GM19452 (cell line): ENCODE data around the gene WNK1.
"Not testable (repeated sequence)": the region's sequence is repeated elsewhere in the genome, so short reads cannot be mapped to it uniquely, and the experiment has no call there.

Source experiments
- ATAC-seq: cut with Tn5 transposase; IDR thresholded peaks from one replicate; pipeline ENCODE4 v1.9.1; 2021; ENCODE audit not compliant: unreplicated experiment

WNK1 gene

GRCh38 chr12:740921-741320 lies 11.5 kb upstream of the WNK1 start:
- no peak for ATAC-seq

- ATAC-seq, result no peak
These were observed 2.6 kb upstream of the WNK1 start for GRCh38 chr12:749751-750270.

GRCh38 chr12:750366-751191 lies 1.8 kb upstream of the WNK1 start:
- no peak for ATAC-seq

- peak; percentile 44 for ATAC-seq
These were observed 984 bp upstream of the WNK1 start for GRCh38 chr12:751192-751998.

DNA sequence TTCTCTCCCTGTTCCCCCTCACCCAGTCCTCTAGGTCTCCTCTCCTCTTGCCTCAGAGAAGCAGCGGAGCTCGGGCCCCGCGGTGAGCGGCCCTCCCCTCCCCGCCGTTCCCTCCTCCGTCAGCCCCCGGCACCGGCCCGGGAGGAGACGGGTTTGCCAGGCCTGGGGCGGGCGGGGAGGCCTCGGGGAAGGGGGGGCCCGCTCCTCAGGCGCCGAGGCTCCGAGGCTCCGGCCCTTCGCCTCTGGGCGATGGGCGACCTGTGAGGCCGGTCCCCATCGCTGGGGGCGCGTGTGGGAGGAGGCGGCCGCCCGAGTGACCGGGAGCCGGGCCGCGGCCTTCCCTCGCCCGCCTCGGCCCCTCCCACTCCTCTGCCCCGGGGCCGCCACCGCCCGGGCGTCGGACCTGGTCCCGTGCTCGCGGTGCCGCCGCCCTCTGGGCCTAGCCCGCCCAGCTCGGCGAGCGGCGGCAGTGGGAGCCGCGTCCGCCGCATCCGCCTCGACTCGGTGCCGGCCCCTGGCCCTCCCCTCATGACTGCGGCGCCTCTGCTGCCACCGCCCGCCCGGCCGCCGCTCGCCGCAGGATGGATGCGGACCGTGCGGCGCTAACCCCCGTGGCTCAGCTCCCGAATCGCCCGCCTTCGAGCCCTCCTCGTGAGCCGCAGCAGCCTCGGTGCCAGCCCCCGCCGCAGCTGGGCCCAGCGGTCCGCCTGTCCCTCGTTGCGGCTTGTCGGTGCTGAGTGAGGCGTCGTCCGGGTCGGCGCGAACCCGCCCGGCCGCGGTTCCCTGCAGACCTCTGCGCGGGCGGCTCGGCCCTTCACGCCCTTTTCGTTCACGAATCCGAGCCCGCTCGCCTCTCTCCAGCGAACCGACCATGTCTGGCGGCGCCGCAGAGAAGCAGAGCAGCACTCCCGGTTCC lies 574 bp downstream of the WNK1 start:
- ATAC-seq, result peak; percentile 29

DNA sequence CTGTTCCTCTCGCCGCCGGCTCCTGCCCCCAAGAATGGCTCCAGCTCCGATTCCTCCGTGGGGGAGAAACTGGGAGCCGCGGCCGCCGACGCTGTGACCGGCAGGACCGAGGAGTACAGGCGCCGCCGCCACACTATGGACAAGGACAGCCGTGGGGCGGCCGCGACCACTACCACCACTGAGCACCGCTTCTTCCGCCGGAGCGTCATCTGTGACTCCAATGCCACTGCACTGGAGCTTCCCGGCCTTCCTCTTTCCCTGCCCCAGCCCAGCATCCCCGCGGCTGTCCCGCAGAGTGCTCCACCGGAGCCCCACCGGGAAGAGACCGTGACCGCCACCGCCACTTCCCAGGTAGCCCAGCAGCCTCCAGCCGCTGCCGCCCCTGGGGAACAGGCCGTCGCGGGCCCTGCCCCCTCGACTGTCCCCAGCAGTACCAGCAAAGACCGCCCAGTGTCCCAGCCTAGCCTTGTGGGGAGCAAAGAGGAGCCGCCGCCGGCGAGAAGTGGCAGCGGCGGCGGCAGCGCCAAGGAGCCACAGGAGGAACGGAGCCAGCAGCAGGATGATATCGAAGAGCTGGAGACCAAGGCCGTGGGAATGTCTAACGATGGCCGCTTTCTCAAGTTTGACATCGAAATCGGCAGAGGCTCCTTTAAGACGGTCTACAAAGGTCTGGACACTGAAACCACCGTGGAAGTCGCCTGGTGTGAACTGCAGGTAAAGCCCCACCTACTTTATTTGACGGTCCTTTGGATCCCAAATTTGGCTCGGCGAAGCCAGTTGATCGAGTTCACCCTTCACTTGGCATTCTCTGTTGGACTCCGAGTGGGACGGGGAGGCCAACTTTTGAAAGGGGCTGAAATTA lies 1.5 kb downstream of the WNK1 start:
- no peak for ATAC-seq

GRCh38 chr12:754473-754820 lies 2.1 kb downstream of the WNK1 start:
- ATAC-seq, result no peak

DNA sequence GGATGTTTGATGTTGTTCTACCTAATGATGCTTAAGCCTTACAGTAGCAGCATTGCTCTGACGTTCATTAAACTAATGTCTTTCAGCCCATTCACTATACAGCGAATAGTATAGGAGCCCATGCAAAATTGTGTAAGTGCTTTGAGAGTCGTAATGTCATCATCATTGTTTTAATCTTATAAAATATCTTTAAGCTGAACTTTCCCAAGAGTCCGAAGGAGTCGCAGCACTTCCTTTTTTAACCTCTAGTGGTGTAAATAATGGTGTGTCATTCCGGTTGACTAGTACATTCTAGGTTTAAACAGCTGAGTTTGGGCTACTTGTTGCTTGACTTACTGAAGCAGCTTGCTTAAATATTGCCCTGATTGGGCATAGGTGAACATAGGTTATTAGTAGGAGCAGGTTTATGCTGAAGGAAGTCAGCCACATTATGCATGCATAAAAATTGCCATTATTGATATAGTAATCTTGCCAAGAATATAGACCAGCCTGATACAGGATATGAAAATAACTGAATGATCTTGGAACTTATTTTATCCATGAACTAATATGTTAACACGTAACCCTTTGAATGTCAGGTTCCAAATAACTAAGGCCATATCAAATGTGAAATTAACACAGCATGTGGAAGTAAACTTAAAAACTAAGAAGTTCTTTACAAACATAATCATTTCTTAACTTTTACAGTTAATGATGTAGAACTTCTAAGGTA lies 2.6 kb downstream of the WNK1 start:
- no peak for ATAC-seq

DNA sequence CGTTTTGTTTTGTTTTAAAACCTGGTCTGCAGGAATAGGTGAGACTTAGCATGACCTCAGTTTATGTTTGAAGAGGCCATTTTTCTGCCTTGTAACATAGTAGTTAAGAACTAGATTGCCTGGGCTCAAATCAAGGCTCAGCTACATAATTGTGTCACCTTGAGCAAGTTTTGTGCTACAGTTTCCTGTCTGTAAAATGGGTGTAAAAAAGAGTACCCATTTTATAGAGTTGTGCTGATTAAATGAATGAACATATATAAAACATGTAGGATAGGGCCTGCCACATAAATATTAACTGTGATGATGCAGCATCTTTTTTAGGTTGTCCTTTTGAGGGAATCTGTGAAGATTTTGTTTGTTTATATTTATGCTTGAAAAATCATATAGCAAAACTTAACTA lies 7.2 kb downstream of the WNK1 start:
- no peak for ATAC-seq

DNA sequence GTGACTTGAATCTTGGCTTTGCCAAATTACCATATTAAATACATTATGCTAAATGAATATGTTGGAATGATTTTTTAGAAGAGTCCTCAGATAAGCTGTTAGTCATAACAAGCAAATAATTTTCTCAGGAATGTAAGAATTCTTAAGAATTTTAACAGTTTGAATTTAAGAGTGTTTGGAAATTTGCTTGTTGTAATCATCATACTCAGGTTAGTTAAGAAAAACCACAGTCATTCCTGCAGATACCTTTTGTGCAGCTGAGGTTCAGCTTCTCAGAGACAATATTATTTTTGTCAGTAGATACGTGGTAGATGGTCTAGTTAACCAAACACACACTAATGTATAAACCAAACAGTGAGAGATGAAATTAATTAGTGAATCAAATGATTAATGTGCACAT lies 8.9 kb downstream of the WNK1 start:
- no peak for ATAC-seq

DNA sequence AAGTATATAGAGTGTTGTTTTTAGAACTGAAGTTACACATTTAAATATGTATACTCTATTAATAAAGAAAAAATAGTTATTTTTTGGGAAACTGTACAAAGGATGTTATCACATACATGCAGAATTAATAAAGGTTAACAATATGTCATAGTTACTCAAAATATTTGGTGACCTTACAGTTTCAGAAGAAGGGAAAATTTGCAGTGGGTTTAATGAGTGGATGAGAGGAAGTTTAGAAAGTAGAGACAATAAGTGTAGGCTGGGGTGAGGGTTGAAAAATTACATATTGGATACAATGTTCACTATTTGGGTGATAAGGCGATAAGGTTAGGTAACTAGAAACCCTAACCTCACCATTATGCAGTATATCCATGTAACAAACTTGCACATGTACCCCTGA lies 13.5 kb downstream of the WNK1 start:
- ATAC-seq, result no peak

DNA sequence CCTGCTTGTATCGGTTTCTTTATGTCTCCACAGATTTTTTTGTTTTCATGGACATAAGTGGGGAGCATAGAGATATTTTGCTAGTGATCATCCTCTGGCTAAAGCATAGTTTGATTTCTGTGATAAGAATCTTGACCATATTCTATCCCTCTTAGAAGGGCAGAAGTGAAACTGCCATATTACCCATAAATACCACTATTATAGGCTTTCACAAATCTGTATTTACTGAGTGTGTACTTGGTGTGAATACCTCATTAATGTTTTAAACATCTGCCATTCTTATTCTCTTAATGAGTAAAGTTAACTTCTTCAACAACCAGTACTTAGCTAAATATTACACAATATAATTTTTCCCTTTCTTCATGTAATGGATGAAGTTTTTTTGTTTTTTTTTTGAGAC lies 16.1 kb downstream of the WNK1 start:
- ATAC-seq, result no peak

DNA sequence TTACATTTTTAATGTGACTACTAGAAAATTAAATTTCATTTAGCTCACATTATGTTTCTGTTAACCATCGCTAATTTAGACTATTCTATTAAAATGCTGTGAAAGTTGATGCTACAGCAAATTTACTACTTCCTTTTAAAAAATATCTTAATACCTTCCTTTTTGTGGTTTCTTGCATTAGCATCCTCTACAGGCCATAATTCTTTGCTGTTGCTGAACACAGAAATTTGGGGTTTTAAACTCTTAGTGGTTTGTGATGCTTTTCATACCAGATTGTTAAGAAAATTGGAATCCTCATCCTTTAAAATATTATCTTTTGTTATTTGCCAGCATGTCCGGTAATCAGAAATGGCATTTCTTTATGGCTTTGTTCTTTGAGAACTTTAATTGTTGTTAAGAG lies 18.1 kb downstream of the WNK1 start:
- no peak for ATAC-seq

DNA sequence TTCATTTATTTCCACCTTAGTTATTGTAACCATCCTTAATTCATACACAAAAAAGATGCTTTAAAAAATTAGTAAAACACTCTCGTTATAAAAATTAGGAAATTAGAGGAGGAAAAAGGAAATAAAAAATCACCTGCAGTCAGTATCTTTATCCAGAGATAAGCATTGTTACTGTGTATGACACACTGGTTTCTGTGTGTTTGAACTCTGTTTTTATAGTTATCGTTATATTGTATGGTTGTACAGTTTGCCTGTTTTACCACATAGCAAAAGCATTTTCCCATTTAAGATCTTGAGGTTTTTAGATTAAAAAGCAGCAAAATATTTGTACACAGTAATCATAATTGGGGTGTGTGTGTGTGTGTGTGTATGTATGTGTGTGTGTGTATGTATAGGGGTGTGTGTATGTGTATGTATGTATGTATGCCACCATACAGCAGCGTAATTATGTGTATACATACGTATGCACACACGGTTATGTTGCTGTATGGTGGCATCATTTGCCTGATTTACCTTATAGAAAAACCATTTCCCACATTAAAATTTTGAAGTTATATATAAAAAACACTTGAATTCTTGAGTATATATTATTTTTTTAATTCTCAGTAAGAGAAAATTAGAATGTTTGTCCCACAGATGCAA lies 19.8 kb downstream of the WNK1 start:
- no peak for ATAC-seq

DNA sequence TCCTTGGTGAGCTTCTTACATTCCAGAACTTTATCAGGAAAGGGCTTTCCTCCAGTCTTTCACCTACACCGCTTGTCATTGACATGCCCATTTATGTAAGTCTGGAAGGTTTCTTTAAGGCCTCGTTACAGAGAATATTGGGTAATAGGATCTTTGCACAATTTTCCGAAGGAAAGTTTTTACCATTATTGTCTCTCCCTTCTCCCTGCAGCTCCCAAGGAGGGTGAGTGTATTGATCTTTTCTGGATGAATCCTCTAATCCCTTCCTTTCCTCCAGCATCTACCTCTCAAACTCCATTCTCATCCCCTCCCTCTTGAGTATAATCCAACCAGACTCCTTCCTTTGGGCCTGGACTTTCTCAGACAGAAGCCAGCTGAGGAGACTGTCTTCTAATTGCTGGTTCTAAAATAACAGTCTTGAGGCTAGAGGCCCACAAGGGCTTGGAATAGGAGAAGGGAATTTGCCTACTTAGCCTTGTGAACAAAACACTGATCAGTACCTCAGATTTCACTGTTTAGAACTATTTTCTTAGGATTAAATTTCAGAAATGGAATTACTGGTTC lies 21.8 kb downstream of the WNK1 start:
- no peak for ATAC-seq

- ATAC-seq, result not testable (repeated sequence)
These were observed 23.8 kb downstream of the WNK1 start for GRCh38 chr12:775973-776771.

DNA sequence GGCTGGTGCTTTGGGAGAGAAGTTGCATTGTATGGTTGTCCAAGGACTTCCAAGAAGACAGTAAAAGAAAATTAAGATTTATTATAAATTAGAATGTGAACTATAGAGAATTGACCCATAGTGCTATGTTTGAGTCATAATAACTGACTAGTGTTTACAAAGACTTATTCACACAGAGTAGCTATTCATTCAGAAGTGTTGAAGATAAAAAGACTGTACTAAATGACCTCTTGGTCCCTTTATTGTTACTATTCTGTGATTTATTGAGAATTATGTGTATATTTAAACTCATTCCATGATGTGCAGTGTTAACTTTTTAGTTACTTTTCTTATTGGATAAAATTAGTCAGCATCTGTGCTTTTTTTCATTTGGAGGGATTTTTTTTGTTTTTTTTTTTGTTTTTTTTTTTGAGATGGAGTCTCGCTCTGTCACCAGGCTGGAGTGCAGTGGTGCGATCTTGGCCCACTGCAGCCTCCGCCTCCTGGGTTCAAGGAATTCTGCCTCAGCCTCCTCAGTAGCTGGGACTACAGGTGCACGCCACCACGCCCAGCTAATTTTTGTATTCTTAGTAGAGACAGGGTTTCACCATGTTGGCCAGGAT lies 24.5 kb downstream of the WNK1 start:
- ATAC-seq, result not testable (repeated sequence)
